Sigmoid colon (tissue), 7 donors: ENCODE data around the gene TSPAN18. TPM values are rescaled to one million over a fixed set of nuclear protein-coding genes. Genes with fewer than 3 reads are reported as not detected.

ENCODE experiments used
- DNase-seq: peaks from one replicate; pipeline ENCODE4 v3.0.0-alpha.2; 2019
- H3K27ac ChIP-seq, 4 donors: fragments of 200-600 bp; sonication (generic); one replicate each; pipeline ENCODE4 v1.5.1; 2016 to 2019; ENCODE audit warnings: mild to moderate bottlenecking in 1 of 4
- H3K27me3 ChIP-seq, 3 donors: fragments of 200-600 bp; sonication (generic); one replicate each; pipeline ENCODE4 v1.5.1; 2019; ENCODE audit warnings: mild to moderate bottlenecking in 1 of 3
- H3K36me3 ChIP-seq, 4 donors: fragments of 200-600 bp; sonication (generic); one replicate each; pipeline ENCODE4 v1.5.1; 2016 to 2019
- H3K4me1 ChIP-seq, 4 donors: fragments of 200-600 bp; sonication (generic); one replicate each; pipeline ENCODE4 v1.5.1; 2017 to 2019
- H3K4me3 ChIP-seq, 4 donors: fragments of 200-600 bp; sonication (generic); one replicate each; pipeline ENCODE4 v1.5.1; 2017 to 2019; ENCODE audit warnings: mild to moderate bottlenecking in 2 of 4, moderate library complexity in 1 of 4
- H3K9me3 ChIP-seq, 4 donors: fragments of 200-600 bp in 3 of 4; sonication (generic) in 3 of 4; one replicate each; pipeline versions ENCODE4 v1.5.1 to v1.6.1; 2013 to 2019
- EP300 ChIP-seq, 4 donors: sonication (generic); formaldehyde crosslinking; IDR thresholded peaks; one replicate each; pipeline ENCODE4 v1.6.1; 2017; ENCODE audit warnings: antibody characterized with exemption in 4 of 4
- POLR2A ChIP-seq, 2 donors: fragments of 450-650 bp; IDR thresholded peaks; one replicate each; pipeline ENCODE4 v1.6.1; 2016; ENCODE audit warnings: antibody characterized with exemption in 2 of 2, mild to moderate bottlenecking in 2 of 2, moderate library complexity in 2 of 2
- POLR2AphosphoS5 ChIP-seq, 4 donors: sonication (generic); formaldehyde crosslinking; IDR thresholded peaks; one replicate each; pipeline ENCODE4 v1.6.1; 2017; ENCODE audit warnings: antibody characterized with exemption in 4 of 4
- WGBS, 2 donors: extraction: QIAGEN DNeasy Blood & Tissue Kit; methylation state at CpG; one replicate each; pipeline ENCODE4 v1.1.7; 2013; 5-methylcytosine and 5-hydroxymethylcytosine counted together
- intact Hi-C: fragments of 100-400 bp; cut with DNase I; formaldehyde crosslinking; loops from one replicate; pipeline ENCODE4 v1.15.1; 2023
- polyA plus RNA-seq, 3 donors: library from polyadenylated mRNA; stranded (reverse); fragments of 200-250 nt; gene quantifications; one replicate each; pipeline ENCODE4 v1.2.3, GENCODE V29; 2013
- total RNA-seq, 4 donors: library from RNA; depleted of rRNA; stranded (reverse); fragments of >200 nt; gene quantifications; one replicate each; pipeline ENCODE4 v1.1.0, GENCODE V29; 2016
- TF ChIP-seq, protein P1 (sequence below), 4 experiments: fragments of 450-650 bp in 3 of 4; fragments of 200-600 bp in 1 of 4; IDR thresholded peaks; one replicate each; pipeline ENCODE4 v1.5.1; 2016 to 2019; ENCODE audit warnings: antibody characterized with exemption in 4 of 4, mild to moderate bottlenecking in 3 of 4, moderate library complexity in 2 of 4
- donor health status: healthy with polysubstance abuse.
- donor health status: Bipolar disorder and iron deficiency.
- donor health status: healthy.

TSPAN18 gene
- total and polyA plus RNA-seq, 7 donors, result 0.23 to 75.3 (median 13.8) TPM

GRCh38 chr11:44979543-44980399 is 253.0 kb downstream of the TSPAN18 start:
- intact Hi-C loops, result no loop called here

DNA sequence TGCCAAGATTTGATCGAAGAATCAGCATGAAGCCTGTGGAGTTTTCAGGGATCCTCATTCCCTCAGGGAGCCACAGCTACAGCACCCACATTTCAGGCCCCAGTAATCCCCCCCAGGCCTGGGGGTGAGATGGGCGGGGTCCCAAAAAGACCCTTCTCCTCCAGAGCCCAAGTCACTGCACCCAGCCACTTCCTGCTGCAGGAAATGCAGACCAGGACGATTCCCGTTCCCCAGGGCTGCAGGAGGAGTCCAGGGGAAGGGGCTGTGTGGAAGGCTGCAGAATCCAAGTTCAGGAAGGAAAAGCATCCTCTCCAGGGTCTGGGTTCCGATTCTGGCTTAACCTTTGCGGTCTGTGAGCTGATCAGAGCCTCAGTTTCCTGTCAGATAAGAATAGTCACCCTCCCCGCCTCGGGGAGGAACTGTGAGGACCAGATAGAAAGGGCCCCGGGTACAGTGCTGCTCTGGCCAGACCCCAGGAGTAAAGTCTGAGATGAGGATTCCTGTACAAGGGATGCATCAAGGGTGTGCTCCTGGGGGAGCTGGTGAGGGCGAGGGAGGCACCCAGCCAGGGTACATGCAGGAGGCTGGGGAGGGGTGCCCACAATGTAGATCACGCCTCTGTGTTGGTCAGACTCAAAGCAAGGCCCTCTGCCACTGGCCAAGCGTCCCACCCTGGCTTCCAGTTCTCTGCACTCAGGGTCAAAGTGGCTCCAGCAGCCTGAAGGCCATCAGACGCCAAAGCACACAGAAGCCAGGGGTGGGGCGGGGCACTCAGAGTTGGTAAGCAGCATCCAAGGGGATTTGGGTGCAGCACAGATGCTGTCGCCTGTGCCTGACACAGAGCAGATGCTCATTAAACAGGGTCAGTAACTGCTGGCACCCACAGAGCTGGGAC is 254.0 kb downstream of the TSPAN18 start:
- DNase-seq, result peak; percentile 41
- Histone ChIP-seq H3K4me3 (no peak overlapping the region), H3K9me3 (no peaks in the 10 kb centered on the region), H3K4me1 (no peaks in the 10 kb centered on the region), H3K27ac (no peak overlapping the region), H3K27me3 (no peaks in the 10 kb centered on the region), H3K36me3 (no peaks in the 10 kb centered on the region)
- whole genome bisulfite sequencing, 2 donors, result 44 to 60% methylated on average over 15 of the region's 15 CpGs
- intact Hi-C loops, result no loop called here
- TF ChIP-seq POLR2A (IDR thresholded peaks at IDR 0.05) (no peak), EP300 (IDR thresholded peaks at IDR 0.05) (no peak), POLR2AphosphoS5 (IDR thresholded peaks at IDR 0.05) (no peak)
- TF ChIP-seq, protein P1, sequence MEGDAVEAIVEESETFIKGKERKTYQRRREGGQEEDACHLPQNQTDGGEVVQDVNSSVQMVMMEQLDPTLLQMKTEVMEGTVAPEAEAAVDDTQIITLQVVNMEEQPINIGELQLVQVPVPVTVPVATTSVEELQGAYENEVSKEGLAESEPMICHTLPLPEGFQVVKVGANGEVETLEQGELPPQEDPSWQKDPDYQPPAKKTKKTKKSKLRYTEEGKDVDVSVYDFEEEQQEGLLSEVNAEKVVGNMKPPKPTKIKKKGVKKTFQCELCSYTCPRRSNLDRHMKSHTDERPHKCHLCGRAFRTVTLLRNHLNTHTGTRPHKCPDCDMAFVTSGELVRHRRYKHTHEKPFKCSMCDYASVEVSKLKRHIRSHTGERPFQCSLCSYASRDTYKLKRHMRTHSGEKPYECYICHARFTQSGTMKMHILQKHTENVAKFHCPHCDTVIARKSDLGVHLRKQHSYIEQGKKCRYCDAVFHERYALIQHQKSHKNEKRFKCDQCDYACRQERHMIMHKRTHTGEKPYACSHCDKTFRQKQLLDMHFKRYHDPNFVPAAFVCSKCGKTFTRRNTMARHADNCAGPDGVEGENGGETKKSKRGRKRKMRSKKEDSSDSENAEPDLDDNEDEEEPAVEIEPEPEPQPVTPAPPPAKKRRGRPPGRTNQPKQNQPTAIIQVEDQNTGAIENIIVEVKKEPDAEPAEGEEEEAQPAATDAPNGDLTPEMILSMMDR (IDR thresholded peaks at IDR 0.05), result no peak

More at GRCh38 chr11:44979543-44980399, 253.0 kb downstream of the TSPAN18 start:
- no peaks in the 10 kb centered on the region for H3K4me1 ChIP-seq
- peak; percentile 40 for DNase-seq
- TF ChIP-seq POLR2AphosphoS5 (IDR thresholded peaks at IDR 0.05) (no peak), POLR2A (IDR thresholded peaks at IDR 0.05) (no peak), EP300 (IDR thresholded peaks at IDR 0.05) (no peak)
- TF ChIP-seq, protein P1 (IDR thresholded peaks at IDR 0.05), result no peak
- no peaks in the 10 kb centered on the region for H3K27me3 ChIP-seq
- H3K36me3 ChIP-seq, result no peaks in the 10 kb centered on the region
- 18 to 63% methylated on average over 24 of the region's 24 CpGs for WGBS, 2 donors
- no peak overlapping the region for H3K4me3 ChIP-seq
- H3K27ac ChIP-seq, result peak overlapping the region in 1 of 4 donors; percentile 20
- no peaks in the 10 kb centered on the region for H3K9me3 ChIP-seq

Other genes with a start within 250 kb of the TSPAN18 start
- gene CD82, start 161.3 kb upstream of the TSPAN18 start, total RNA-seq, result 10 to 100 TPM in 3 of 4 donors, 1 to 10 TPM in 1; 8.7 to 23.3 (median 16.8) TPM
- gene CD82, start 161.3 kb upstream of the TSPAN18 start, polyA plus RNA-seq, result 10 to 100 TPM in 1 of 3 donors, 1 to 10 TPM in 2; 4.2 to 67.4 (median 6.0) TPM
- gene TP53I11, start 223.9 kb downstream of the TSPAN18 start, total RNA-seq, result 10 to 100 TPM; 12.4 to 31.0 (median 24.3) TPM
- gene TP53I11, start 223.9 kb downstream of the TSPAN18 start, polyA plus RNA-seq, result 10 to 100 TPM; 12.0 to 67.0 (median 14.4) TPM